Stimulated activated CD4-positive, alpha-beta T cell treated with anti-CD3 and anti-CD28 coated beads, TNF-alpha, amount 100 ng/mL, for 24 hours (primary cell): ENCODE data around the gene PLD1.
"Not testable (repeated sequence)": the region's sequence is repeated elsewhere in the genome, so short reads cannot be mapped to it uniquely, and the experiment has no call there.

ENCODE experiments used
- DNase-seq, 3 experiments: peaks; one replicate each; pipeline ENCODE4 v3.0.0-alpha.2; 2020; ENCODE audit warnings: low read depth in 3 of 3

PLD1 gene

DNA sequence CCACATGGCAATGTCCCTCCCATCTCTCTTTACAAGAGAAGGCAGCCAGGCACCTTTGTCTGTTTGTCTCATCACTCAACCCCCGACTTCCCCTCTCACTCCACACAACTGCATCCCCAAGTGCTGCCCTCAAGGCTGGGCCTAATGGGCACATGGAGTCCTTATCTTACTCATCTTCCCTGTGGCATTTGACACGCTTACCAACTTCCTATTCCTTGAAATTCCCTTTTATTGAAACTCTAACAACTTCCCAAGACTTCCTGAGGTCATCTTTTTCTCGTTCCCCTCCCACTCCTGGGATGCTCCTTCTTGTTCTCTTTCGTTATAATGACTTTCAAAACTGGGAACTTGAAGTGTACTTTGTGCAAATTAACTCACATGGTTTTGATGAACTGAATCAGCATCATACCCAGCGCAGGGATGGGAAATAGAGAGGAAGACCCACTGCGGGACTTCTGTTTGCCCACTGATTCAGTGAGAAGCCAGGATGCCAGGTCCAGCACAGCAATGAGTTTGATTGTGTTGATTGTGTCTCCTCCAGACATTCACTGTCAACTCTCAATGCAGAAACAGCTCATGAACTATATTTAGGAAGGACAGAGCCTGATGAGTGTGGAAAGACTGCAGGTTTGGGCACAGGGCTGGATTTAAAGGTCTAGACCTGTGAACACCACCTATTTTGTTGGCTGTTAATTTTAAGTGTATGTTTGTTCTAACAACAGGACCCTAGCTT lies 245.4 kb downstream of the PLD1 start:
- DNase-seq, result no peak

DNA sequence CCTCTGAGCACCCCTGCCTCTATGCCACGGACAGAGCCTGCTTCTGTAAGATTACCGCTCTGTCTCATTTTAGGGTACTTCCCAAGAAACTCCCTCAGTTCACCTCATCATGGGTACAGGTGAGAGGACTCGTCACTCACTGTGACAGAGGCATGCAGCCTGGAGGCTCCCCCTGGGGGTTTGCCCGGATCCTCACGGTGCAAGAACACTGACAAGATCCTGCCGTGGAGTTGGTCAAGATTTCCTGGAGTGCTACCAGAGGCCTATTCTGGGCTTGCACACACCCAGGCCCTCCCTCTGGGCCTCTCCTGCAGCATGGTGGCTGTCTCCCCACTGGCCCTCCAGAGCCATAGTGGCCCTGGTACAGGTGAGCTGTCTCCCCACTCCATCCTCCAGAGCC lies 247.0 kb downstream of the PLD1 start:
- DNase-seq, result no peak

DNA sequence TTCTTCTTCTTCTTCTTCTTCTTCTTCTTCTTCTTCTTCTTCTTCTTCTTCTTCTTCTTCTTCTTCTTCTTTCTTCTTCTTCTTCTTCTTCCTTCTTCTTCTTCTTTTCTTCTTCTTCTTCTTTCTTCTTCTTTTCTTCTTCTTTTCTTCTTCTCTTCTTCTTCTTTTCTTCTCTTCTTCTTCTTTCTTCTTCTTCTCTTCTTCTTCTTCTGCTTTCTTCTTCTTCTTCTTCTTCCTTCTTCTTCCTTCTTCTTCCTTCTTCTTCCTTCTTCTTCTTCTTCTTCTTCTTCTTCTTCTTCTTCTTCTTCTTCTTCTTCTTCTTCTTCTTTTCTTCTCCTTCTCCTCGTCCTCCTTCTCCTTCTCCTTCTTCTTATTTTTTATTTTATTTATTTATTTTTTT lies 247.8 kb downstream of the PLD1 start:
- not testable (repeated sequence) for DNase-seq

DNA sequence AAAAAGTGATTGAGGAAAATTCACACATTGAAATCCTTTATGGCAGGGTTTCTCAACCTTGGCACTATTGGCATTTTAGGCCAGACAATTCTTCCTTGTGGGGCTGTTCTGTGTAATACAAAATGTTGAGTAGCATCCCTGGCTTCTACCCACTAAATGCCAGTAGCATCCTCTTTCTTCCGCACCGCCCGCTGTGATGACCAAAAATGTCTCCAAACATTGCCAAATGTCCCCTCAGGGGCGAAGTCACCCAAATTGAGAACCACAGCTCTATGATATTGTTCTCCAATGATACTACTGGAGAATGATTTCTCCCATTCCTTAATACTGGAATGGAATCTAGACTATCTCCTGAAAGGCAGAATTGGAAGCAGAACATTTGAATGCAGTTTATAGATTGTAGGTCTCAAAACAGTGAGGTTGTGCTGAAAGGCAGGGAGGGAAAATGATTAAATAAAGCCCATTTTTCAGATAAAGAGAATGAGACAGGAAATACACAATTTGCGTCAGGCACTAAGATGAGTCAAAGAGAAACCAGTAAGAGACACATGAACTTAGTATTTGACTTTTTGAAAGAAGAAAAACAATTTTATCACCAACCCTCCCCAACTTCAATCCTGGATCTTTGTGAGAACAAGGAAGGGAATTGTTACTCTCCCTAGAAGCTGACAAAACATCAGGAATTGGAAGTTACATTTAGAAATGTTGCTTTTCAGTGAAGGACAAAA lies 248.5 kb downstream of the PLD1 start:
- no peak for DNase-seq

DNA sequence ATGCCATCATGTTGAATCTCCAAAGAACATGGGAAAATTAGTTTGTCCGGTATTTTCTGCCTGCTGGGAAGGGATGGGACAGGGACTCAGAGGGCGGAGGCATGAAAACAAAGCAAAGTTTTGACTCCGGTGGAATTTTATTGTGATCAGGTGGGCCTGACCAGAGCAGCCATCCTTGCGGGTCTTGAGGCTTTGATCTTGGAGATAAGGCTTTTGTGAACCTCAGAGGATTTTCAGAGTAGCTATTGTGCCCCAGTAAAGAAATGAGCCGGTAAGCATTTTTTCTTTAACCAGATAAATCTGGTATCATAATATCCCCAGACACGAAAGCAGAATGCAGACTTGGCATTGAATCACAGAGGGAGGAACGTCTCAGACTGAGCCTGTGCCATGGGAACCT lies 250.7 kb downstream of the PLD1 start:
- no peak for DNase-seq

DNA sequence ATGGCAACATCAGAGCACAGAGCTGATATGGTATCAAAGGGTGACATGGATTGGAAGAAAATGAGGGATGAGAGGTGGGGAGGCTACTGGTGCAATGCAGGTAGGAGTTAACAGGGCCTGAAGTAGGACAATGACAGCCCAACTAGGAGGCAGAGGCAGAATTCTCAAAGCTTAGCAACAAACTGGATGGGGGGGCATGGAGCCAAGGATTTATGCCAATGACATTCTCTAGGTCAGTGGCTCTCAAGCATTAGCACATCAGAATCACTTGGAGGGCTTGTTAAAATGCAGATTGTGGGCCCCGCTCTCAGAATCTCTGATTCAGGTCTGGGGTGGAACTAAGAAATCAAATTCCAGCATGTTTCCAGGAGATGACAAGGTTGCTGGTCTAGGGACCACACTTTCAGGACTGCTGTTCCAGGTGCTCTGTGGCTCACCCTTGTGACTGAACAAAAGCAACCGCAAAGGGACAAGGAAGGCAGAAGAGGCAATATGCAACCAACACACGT lies 252.0 kb downstream of the PLD1 start:
- no peak for DNase-seq

DNA sequence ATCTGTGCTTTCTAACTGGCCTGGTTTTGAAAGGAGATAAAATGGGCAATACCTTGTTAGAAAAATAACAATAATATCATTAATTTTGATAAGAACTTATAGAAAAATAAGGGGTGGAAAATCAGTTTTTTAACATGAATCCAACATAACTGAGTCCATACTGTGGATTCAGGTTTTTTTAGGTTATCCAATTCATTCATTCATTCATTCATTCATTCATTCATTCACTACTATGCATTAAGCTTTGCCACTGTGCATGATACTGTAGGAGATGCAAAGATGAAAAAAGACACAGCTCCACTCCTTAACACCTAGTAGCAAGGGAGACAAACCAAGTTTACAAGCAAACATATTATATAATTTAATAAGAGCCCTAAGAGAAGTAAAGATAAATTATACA lies 253.1 kb downstream of the PLD1 start:
- no peak for DNase-seq

DNA sequence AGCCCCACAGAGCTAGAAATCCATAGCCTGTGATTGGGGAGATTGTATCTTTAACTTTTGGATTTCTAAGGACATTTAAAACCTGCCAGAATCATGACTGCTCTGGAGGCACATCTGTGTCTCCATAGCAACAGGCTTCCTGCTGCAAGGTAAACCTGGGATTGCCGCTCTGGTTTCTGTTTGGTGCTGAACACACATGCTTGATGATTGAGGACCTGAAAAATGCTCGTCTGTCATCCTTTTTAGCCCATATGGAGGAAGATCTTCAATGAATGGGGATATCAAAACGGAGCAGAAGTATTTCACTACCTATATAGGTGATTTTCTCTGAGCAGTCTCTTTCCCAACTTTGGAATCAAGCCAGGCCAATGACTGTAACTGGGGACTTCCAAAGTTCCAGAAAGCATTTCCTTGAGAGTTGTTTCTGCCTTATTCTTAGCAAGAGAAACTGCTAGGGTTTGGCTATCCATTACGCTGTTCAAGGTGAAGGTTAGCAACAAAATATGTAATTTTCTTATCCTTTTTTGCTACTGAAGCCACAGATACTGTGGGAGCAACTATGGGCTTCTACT lies 253.6 kb downstream of the PLD1 start:
- no peak for DNase-seq

DNA sequence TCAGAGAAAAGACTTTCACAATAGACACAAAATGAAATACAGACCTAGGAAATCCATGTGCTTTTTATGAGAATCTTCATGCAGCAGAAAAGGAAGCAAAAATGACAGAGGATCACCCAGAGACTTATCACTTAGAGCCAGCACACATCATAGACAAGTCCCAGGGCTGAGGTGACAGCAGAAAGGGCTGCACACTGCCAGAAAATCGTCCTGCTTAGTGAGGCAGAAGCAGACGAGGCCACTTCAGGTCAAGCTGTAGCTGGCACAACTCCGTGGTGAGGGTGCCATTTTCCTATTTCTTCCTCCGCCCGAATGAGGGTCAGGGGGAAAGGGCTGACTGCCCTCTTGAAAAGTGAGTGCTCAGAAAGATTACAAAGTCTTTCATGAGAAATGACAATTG lies 254.1 kb downstream of the PLD1 start:
- no peak for DNase-seq

DNA sequence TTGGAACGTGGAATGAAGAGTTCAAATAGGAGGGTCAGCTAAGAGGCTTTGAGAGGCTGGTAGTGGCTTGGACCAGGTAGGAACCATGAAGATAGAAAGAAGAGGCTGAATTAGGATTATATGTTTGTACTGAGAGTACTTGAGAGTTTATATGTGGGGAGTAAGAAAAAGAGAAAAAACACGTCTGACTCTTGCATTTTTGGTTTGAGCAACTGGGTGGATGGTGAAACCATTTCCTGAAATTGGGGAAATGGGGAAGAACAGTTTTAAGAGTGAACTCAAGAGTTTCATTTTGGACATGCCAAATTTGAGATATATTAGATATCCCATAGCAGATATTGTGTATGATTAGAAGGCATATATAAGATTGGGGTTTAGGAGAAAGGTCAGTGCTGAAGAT lies 257.2 kb downstream of the PLD1 start:
- no peak for DNase-seq

DNA sequence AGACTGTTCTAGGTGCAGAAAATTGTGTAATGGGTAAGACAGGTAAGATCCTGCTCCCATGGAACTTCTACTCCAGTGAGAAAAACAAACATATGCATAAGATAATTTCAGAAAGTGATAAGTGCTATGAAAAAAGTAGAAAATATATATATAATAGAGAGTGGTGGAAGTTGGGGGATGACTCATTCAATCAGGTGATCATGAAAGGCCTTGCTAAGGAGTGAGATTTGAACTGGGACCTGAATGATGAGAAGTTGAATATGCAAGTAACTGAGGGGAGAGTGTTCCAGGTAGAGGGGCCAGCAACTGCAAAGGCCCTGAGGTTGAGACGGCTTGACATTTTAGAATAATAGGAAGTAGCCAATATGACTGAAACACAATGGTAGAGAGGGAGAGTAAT lies 257.8 kb downstream of the PLD1 start:
- no peak for DNase-seq

DNA sequence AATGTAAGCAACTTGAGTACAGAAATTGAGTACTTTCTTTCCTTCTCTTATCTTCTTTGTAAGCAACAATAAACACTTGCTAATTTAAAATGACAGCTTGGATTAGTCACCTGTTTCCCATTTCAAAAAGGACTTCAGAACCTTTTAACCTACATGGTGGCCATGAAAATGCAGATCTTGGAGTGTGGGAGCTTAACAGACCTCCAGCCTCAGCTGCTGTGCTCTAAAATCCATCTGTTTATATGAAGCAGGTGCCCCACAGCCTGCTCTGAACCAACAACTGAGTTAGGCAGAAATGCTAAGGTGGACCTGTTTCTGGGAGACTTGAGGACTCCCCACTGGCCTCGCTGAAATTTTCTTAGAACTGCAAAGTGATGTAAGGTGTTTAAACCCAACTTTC lies 259.0 kb downstream of the PLD1 start:
- DNase-seq, result no peak
